Activated B cell treated with CpG ODN at 0.5 μM for 24 hours (primary cell): ENCODE results near the gene AREG. TPM values are rescaled to one million over a fixed set of nuclear protein-coding genes. Genes with fewer than 3 reads are reported as not detected.

Experiments used
- ATAC-seq: fragments of 200-7000 bp; cut with Tn5 transposase; one replicate; pipeline ENCODE4 v1.10.0; 2021; ENCODE audit warnings: low read depth, mild to moderate bottlenecking, moderate library complexity
- CTCF ChIA-PET: fragments of 350-600 bp; sonication (Branson Sonifier 250); formaldehyde crosslinking; loops from one replicate; lab custom pipeline; 2021; ENCODE audit warnings: antibody characterized with exemption; lab: Charles Lee
- POLR2A ChIA-PET: fragments of 350-600 bp; sonication (Branson Sonifier 250); formaldehyde crosslinking; loops from one replicate; lab custom pipeline; 2021; ENCODE audit warnings: antibody characterized with exemption; lab: Charles Lee
- DNase-seq: peaks from one replicate; pipeline ENCODE4 v3.0.0; 2022
- H3K27ac Mint-ChIP-seq: one replicate; pipeline ENCODE4 v1.8.0; 2020; ENCODE audit warnings: mixed read lengths
- H3K27me3 Mint-ChIP-seq: one replicate; pipeline ENCODE4 v1.8.0; 2021; ENCODE audit warnings: mixed read lengths
- H3K36me3 Mint-ChIP-seq: one replicate; pipeline ENCODE4 v1.8.0; 2021; ENCODE audit warnings: low read depth, mixed read lengths
- H3K4me1 Mint-ChIP-seq: one replicate; pipeline ENCODE4 v1.8.0; 2021; ENCODE audit warnings: mixed read lengths
- H3K4me3 Mint-ChIP-seq: one replicate; pipeline ENCODE4 v1.8.0; 2020; ENCODE audit warnings: mild to moderate bottlenecking, mixed read lengths
- H3K9me3 Mint-ChIP-seq: one replicate; pipeline ENCODE4 v1.8.0; 2020; ENCODE audit warnings: mixed read lengths
- CTCF ChIP-seq: fragments of 200-600 bp; IDR thresholded peaks from one replicate; pipeline ENCODE4 v1.8.0; 2022; ENCODE audit warnings: antibody characterized with exemption, mild to moderate bottlenecking
- intact Hi-C: fragments of 100-400 bp; cut with micrococcal nuclease; formaldehyde crosslinking; loops from one replicate; pipeline ENCODE4 v1.15.1; 2024
- total RNA-seq: library from RNA; stranded (reverse); gene quantifications from 2 replicates; pipeline ENCODE4 v1.2.3, GENCODE V29; 2022

The AREG gene
- total RNA-seq, 1 donor from 2014 or later, result 2.1 TPM

DNA sequence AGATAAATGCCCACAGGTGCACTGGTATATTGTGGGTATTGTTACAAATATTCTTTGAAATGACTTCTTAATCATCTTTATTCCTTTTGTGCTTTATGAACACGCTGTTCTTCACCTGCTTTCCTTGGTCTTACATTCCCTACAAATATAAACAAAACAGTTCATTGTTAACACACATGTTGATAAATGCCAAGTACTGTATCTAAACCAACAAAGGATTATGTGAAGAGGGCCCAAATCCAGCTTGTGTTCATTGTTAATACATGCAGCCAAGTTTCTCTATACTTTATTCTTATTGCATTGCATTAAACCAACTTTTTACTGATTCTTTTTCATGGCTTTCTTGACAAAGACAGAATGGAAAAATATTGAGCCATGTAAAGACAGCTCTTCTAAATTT is 42.8 kb downstream of the AREG start:
- H3K9me3 Mint-ChIP-seq, result no peaks in the 10 kb centered on the region
- no peak overlapping the region for H3K27ac Mint-ChIP-seq
- CTCF ChIA-PET, result no interaction called here
- no peaks in the 10 kb centered on the region for H3K36me3 Mint-ChIP-seq
- H3K4me1 Mint-ChIP-seq, result peaks cover 1% of the 10 kb centered on the region
- no peak overlapping the region for H3K4me3 Mint-ChIP-seq
- no peak for TF ChIP-seq CTCF
- ATAC-seq, result no peak
- no peak for DNase-seq
- POLR2A ChIA-PET, result no interaction called here
- intact Hi-C loops, result no loop called here
- H3K27me3 Mint-ChIP-seq, result peaks cover 2% of the 10 kb centered on the region

- TF ChIP-seq CTCF, result no peak
- ATAC-seq, result no peak
Observed at GRCh38 chr4:74490736-74491135, 45.8 kb downstream of the AREG start.

DNA sequence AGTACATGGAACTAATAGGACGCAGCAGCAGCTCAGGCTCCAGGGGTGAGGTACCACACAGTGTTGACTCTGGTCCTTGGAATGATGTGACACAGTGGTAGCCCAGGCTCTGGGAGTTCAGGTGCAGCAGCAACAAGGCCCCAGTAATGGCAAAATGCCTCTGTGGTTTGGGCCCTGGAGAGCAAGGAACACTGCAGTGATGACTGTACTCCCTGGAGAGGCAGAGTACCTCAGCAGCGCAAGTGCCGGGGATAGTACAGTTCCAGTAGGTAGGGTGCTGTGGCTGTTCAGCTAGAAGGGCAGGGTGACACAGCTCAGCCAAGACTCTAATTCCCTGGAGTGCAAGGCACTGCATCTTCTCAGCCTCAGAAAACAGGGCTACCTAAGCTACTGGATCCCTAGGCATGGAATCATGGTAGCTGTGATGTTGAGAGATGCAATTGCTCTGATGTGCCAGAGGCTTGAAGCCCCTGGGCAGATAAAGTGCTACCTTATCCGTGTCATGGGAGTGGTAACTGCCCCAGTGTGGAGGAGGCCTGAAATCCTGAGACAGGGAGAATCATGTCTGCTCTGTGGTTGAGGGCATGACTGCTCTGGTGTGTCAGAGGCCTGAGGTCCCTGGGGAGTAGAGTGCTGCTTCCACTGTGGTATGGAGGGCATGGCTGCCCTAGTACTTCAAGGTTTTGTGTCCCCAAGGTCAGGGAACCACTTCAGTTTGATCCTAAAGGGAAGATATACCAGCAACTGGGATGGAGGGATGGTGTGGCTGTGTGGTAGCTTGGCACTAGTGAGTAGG is 55.2 kb downstream of the AREG start:
- peaks cover 42% of the 10 kb centered on the region for H3K27me3 Mint-ChIP-seq
- ChIA-PET POLR2A (no interaction called here), CTCF (no interaction called here)
- H3K27ac Mint-ChIP-seq, result no peak overlapping the region
- TF ChIP-seq CTCF, result no peak
- H3K9me3 Mint-ChIP-seq, result peaks cover 3% of the 10 kb centered on the region
- no peak overlapping the region for H3K4me3 Mint-ChIP-seq
- intact Hi-C loops, result loop anchor here (1.0 kb wide), 1 partner anchor 128 kb away; no protein-coding TSS in a partner anchor
- H3K36me3 Mint-ChIP-seq, result no peaks in the 10 kb centered on the region
- peaks cover 5% of the 10 kb centered on the region for H3K4me1 Mint-ChIP-seq
- DNase-seq (no peak), ATAC-seq (peak; percentile 52)

More at GRCh38 chr4:74490736-74491135, 45.8 kb downstream of the AREG start:
- Mint-ChIP-seq H3K27me3 (peaks cover 2% of the 10 kb centered on the region), H3K36me3 (no peaks in the 10 kb centered on the region), H3K4me3 (no peak overlapping the region), H3K9me3 (no peaks in the 10 kb centered on the region), H3K27ac (no peak overlapping the region), H3K4me1 (no peaks in the 10 kb centered on the region)
- ChIA-PET POLR2A (no interaction called here), CTCF (no interaction called here)
- no peak for DNase-seq
- intact Hi-C loops, result no loop called here

DNA sequence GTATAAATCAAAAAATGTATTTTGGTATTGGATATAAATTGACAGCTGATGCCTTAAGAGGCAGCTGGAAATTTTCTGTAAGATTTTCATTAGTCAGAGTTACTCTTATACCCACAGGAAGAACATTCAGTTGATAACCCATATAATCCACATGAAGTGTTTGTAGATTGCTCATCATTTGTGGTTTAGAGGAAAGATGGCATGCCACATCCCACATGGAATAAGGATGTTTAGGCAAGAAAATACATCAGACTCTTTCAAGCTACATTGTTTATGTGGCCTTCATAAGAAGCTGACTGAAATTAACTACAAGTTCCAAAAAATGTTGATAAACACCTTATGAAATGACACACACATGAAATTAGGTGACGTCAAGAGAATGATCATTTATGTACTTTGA is 56.6 kb downstream of the AREG start:
- Mint-ChIP-seq H3K27me3 (peaks cover 43% of the 10 kb centered on the region), H3K4me3 (no peak overlapping the region), H3K4me1 (peaks cover 5% of the 10 kb centered on the region), H3K9me3 (peaks cover 5% of the 10 kb centered on the region), H3K27ac (no peak overlapping the region), H3K36me3 (no peaks in the 10 kb centered on the region)
- ATAC-seq, result no peak
- no peak for DNase-seq
- TF ChIP-seq CTCF, result no peak
- POLR2A ChIA-PET, result no interaction called here
- intact Hi-C loops, result no loop called here
- CTCF ChIA-PET, result no interaction called here

GRCh38 chr4:74503580-74503979 is 58.6 kb downstream of the AREG start:
- DNase-seq, result no peak
- Mint-ChIP-seq H3K27me3 (peaks cover 38% of the 10 kb centered on the region), H3K36me3 (no peaks in the 10 kb centered on the region), H3K4me3 (no peak overlapping the region), H3K27ac (no peak overlapping the region), H3K4me1 (peaks cover 5% of the 10 kb centered on the region), H3K9me3 (peaks cover 6% of the 10 kb centered on the region)
- intact Hi-C loops, result no loop called here
- no peak for TF ChIP-seq CTCF
- ATAC-seq, result no peak
- POLR2A ChIA-PET, result no interaction called here
- CTCF ChIA-PET, result no interaction called here
